ENCODE results near the gene VCAN. TPM values are rescaled to one million over a fixed set of nuclear protein-coding genes. Genes with fewer than 3 reads are reported as not detected.

Gene VCAN
- total and polyA plus RNA-seq, 11 donors = 4.8 to 121 (median 26.4) TPM

- H3K27ac ChIP-seq = peak overlapping the region in 1 of 12 donors; percentile 1
- intact Hi-C loops (cut with DNase I) = no loop called here
- peaks cover 0 to 33% (median 0%) of the 10 kb centered on the region in 9 donors for H3K36me3 ChIP-seq
- 44 to 57% (median 51%) methylated on average over 4 of the region's 4 CpGs for WGBS, 4 donors
- ATAC-seq = no peak
- no peaks in the 10 kb centered on the region for H3K9me3 ChIP-seq
- no peak for TF ChIP-seq POLR2A (IDR thresholded peaks at IDR 0.05)
- peaks cover 0 to 22% (median 0%) of the 10 kb centered on the region in 12 donors for H3K4me1 ChIP-seq
- DNase-seq = no peak
- H3K4me3 ChIP-seq = no peak overlapping the region
- no peaks in the 10 kb centered on the region for H3K27me3 ChIP-seq
These were observed 77.0 kb downstream of the VCAN start for GRCh38 chr5:83548581-83548980.

- intact Hi-C loops (cut with DNase I) = no loop called here
- no peak for TF ChIP-seq POLR2A (IDR thresholded peaks at IDR 0.05)
- TF ChIP-seq CTCF (IDR thresholded peaks at IDR 0.05) = no peak
- Histone ChIP-seq H3K27ac (peak overlapping the region in 1 of 12 donors; percentile 1), H3K4me1 (peaks cover 0 to 24% (median 0%) of the 10 kb centered on the region in 12 donors), H3K9me3 (no peaks in the 10 kb centered on the region), H3K36me3 (peaks cover 0 to 37% (median under 1%) of the 10 kb centered on the region in 9 donors), H3K4me3 (no peak overlapping the region), H3K27me3 (no peaks in the 10 kb centered on the region)
- ATAC-seq (no peak), DNase-seq (no peak)
- WGBS, 4 donors = 44 to 60% (median 47%) methylated on average over 2 of the region's 2 CpGs
These were observed 77.5 kb downstream of the VCAN start for GRCh38 chr5:83549076-83549475.

- peaks cover 0 to 43% (median 2%) of the 10 kb centered on the region in 9 donors for H3K36me3 ChIP-seq
- 59 to 78% (median 65%) methylated on average over 5 of the region's 5 CpGs for WGBS, 4 donors
- H3K4me1 ChIP-seq = peaks cover 0 to 24% (median 0%) of the 10 kb centered on the region in 12 donors
- no peaks in the 10 kb centered on the region for H3K9me3 ChIP-seq
- no peak for TF ChIP-seq CTCF (IDR thresholded peaks at IDR 0.05)
- TF ChIP-seq POLR2A (IDR thresholded peaks at IDR 0.05) = no peak
- H3K4me3 ChIP-seq = no peak overlapping the region
- no peak for ATAC-seq
- H3K27me3 ChIP-seq = no peaks in the 10 kb centered on the region
- peak overlapping the region in 1 of 12 donors; percentile 6 for H3K27ac ChIP-seq
- no peak for DNase-seq
- intact Hi-C loops (cut with DNase I) = loop anchor here in 2 of 10 donors (10.0 kb wide), 1 partner anchor 75 kb away; the partner anchor contains the start of gene VCAN (in 2 of the 2)
These were observed 78.1 kb downstream of the VCAN start for GRCh38 chr5:83549674-83550073.

GRCh38 chr5:83551821-83552220, 80.3 kb downstream of the VCAN start:
- peak overlapping the region in 9 of 12 donors; percentile 13 to 55 (median 32) for H3K27ac ChIP-seq
- WGBS, 4 donors = 62 to 78% (median 69%) methylated on average over 1 of the region's 1 CpG
- TF ChIP-seq POLR2A (IDR thresholded peaks at IDR 0.05) = no peak
- no peak for TF ChIP-seq CTCF (IDR thresholded peaks at IDR 0.05)
- DNase-seq (no peak), ATAC-seq (peak in 3 of 4 donors; percentile 16 to 68 (median 45))
- intact Hi-C loops (cut with DNase I) = loop anchor here in 2 of 10 donors (10.0 kb wide), 1 partner anchor 77 kb away; the partner anchor contains the start of gene VCAN (in 2 of the 2)
- H3K27me3 ChIP-seq = no peaks in the 10 kb centered on the region
- H3K4me3 ChIP-seq = no peak overlapping the region
- H3K9me3 ChIP-seq = no peaks in the 10 kb centered on the region
- peaks cover 0 to 51% (median 0%) of the 10 kb centered on the region in 9 donors for H3K36me3 ChIP-seq
- peaks cover 0 to 24% (median 0%) of the 10 kb centered on the region in 12 donors for H3K4me1 ChIP-seq

Data from heart left ventricle (tissue), 16 donors.